KMS-11 (cell line): Measurements from ENCODE around the gene RAB15.

ENCODE experiments used
- H2AFZ ChIP-seq: fragments of 200-600 bp; sonication (generic); 2 replicates; pipeline ENCODE4 v1.6.1; 2016; ENCODE audit warnings: antibody characterized with exemption, mixed run types, low read depth
- H3K27ac ChIP-seq: fragments of 200-600 bp; sonication (generic); 2 replicates; pipeline ENCODE4 v1.6.1; 2016; ENCODE audit warnings: mild to moderate bottlenecking, mixed run types
- H3K27me3 ChIP-seq: fragments of 200-600 bp; sonication (generic); 2 replicates; pipeline ENCODE4 v1.6.1; 2017; ENCODE audit warnings: mild to moderate bottlenecking, low read depth, mixed run types, moderate library complexity; ENCODE audit not compliant: insufficient read depth
- H3K36me3 ChIP-seq: fragments of 200-600 bp; sonication (generic); 2 replicates; pipeline ENCODE4 v1.6.1; 2017; ENCODE audit warnings: mild to moderate bottlenecking, mixed run types; ENCODE audit not compliant: insufficient read depth
- H3K4me1 ChIP-seq: fragments of 200-600 bp; sonication (generic); 2 replicates; pipeline ENCODE4 v1.6.1; 2016; ENCODE audit warnings: mild to moderate bottlenecking, low read depth, mixed run types; ENCODE audit not compliant: poor library complexity, severe bottlenecking
- H3K4me2 ChIP-seq: fragments of 200-600 bp; sonication (generic); 2 replicates; pipeline ENCODE4 v1.7.0; 2016; ENCODE audit warnings: mild to moderate bottlenecking, mixed run types
- H3K4me3 ChIP-seq: fragments of 200-600 bp; sonication (generic); IDR thresholded peaks from 2 replicates; pipeline ENCODE4 v1.6.1; 2017; ENCODE audit warnings: low read depth, low read length, mixed read lengths; ENCODE audit not compliant: insufficient read depth
- H3K79me2 ChIP-seq: fragments of 200-600 bp; sonication (generic); 2 replicates; pipeline ENCODE4 v1.6.1; 2016; ENCODE audit warnings: low read depth, mixed run types; ENCODE audit not compliant: insufficient read depth
- H3K9ac ChIP-seq: fragments of 200-600 bp; sonication (generic); 2 replicates; pipeline ENCODE4 v1.6.1; 2016; ENCODE audit warnings: mild to moderate bottlenecking, mixed run types
- H4K20me1 ChIP-seq: fragments of 200-600 bp; sonication (generic); 2 replicates; pipeline ENCODE4 v1.6.1; 2016; ENCODE audit warnings: mild to moderate bottlenecking, mixed run types; ENCODE audit not compliant: insufficient read depth
- TF ChIP-seq, protein P1 (sequence below): fragments of 200-600 bp; sonication (generic); conservative IDR thresholded peaks from 2 replicates; pipeline ENCODE4 v1.6.1; 2017; ENCODE audit warnings: low read depth, mild to moderate bottlenecking, antibody characterized with exemption, low read length, moderate library complexity, mixed read lengths

Gene RAB15

DNA sequence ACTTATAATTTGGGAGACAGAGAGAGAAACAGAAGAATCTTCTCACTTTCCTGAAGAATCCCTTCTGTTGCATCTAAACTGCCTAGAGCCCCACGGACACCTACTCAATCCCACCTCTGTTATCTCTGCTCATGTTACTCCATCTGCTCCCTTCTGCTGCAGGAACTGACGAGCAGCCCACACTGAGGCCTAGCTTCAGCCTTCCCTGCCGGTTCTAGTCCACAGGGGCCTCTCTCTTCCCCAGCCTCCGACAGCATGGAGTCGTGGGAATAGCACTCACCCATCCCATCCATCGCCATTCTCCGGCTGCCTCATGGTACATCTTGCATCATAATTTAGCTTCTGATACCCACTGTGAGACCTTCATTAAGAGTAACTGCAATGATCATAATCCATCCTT is 4.0 kb downstream of the RAB15 start:
- TF ChIP-seq, protein P1, sequence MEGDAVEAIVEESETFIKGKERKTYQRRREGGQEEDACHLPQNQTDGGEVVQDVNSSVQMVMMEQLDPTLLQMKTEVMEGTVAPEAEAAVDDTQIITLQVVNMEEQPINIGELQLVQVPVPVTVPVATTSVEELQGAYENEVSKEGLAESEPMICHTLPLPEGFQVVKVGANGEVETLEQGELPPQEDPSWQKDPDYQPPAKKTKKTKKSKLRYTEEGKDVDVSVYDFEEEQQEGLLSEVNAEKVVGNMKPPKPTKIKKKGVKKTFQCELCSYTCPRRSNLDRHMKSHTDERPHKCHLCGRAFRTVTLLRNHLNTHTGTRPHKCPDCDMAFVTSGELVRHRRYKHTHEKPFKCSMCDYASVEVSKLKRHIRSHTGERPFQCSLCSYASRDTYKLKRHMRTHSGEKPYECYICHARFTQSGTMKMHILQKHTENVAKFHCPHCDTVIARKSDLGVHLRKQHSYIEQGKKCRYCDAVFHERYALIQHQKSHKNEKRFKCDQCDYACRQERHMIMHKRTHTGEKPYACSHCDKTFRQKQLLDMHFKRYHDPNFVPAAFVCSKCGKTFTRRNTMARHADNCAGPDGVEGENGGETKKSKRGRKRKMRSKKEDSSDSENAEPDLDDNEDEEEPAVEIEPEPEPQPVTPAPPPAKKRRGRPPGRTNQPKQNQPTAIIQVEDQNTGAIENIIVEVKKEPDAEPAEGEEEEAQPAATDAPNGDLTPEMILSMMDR, result no peak
- Histone ChIP-seq H3K9ac (peak overlapping the region; percentile 31; the same call in 1 of the 2 replicates), H2AFZ (no peak overlapping the region), H3K27ac (peak overlapping the region; percentile 79), H3K4me1 (peaks cover 76% of the 10 kb centered on the region), H3K79me2 (peaks cover 36% of the 10 kb centered on the region; the same call in 1 of the 2 replicates), H3K36me3 (no peaks in the 10 kb centered on the region), H3K4me2 (peak overlapping the region; percentile 81), H4K20me1 (no peaks in the 10 kb centered on the region), H3K4me3 (no peak overlapping the region), H3K27me3 (no peaks in the 10 kb centered on the region)

DNA sequence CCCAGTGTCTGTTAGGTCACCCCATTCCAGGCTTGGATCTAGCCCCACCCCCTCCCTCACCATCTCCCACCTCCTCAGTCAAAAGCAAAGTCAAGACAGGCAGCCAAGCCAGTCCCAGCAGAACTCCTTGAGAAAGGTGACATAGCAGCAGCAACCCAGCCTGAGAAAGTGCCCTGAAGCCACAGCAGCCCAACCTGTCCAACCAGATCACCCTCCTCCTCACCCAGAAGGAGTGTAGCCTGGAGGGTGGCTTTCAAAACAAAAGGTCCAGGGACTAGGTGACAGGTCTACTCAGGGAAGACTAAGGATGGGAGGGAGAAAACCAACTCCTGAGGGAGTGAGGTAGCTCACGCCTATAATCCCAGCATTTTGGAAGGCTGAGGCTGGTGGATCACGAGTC is 5.2 kb downstream of the RAB15 start:
- Histone ChIP-seq H3K27ac (peak overlapping the region; percentile 79; the same call in 1 of the 2 replicates), H2AFZ (no peak overlapping the region), H3K36me3 (no peaks in the 10 kb centered on the region), H3K4me2 (peak overlapping the region; percentile 25; the same call in 1 of the 2 replicates), H3K27me3 (no peaks in the 10 kb centered on the region), H3K9ac (no peak overlapping the region), H4K20me1 (no peaks in the 10 kb centered on the region), H3K4me1 (peaks cover 81% of the 10 kb centered on the region), H3K4me3 (no peak overlapping the region), H3K79me2 (peaks cover 33% of the 10 kb centered on the region; the same call in 1 of the 2 replicates)
- TF ChIP-seq, protein P1, result no peak

DNA sequence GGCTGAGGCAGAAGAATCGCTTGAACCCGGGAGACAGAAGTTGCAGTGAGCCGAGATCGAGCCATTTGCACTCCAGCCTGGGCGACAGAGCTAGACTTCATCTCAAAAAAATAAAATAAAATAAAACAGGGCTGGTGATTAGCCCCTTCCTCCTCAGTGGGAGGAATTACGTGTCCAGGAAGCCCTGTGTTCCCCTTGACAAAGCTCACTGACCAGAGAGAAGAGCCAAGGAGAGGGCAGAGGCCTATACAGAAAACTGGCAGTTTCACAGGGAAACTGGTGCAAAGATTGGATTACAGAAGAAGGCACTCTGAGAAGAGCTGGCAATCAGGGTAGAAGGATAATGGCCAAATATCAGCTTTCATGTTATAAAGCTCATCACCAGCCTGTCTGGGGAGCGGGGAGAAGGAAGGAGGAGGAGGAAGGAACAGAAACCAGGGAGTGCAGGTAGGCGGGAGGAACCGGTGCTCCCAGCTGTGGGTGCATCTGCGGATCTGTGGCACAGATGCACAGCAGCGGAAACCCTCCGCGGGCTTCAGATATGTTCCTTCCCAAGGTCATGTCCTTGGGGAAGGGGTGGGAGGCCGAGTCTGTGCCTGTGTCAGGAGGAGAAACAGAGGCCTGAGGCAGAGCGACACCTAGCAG is 6.7 kb downstream of the RAB15 start:
- H3K79me2 ChIP-seq, result peaks cover 24% of the 10 kb centered on the region
- no peak overlapping the region for H3K27ac ChIP-seq
- H2AFZ ChIP-seq, result no peak overlapping the region
- no peaks in the 10 kb centered on the region for H4K20me1 ChIP-seq
- no peak overlapping the region for H3K4me3 ChIP-seq
- H3K27me3 ChIP-seq, result no peaks in the 10 kb centered on the region
- H3K9ac ChIP-seq, result no peak overlapping the region
- H3K4me2 ChIP-seq, result no peak overlapping the region
- TF ChIP-seq, protein P1, result no peak
- H3K4me1 ChIP-seq, result peaks cover 91% of the 10 kb centered on the region
- H3K36me3 ChIP-seq, result no peaks in the 10 kb centered on the region

DNA sequence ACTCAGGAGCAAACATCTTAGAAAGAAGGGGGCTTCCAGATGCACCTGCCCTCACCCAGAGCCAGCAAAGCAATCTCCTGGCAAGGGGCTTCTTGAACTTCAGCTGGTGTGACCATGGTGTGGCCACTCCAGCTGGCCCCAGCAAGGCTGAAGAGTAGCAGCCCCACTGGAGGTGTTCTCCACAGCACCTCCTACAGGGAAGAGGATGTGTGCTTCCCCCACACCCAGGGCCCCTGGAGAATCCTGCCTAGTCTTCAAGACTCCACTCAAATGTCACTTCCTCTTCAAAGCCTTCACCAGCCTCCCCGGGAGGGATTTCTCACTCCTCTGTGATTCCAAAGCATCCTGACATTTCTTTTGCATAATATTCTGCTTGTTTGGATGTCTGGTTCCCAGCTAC is 8.5 kb downstream of the RAB15 start:
- no peak overlapping the region for H3K4me2 ChIP-seq
- H3K4me1 ChIP-seq, result peaks cover 78% of the 10 kb centered on the region
- no peaks in the 10 kb centered on the region for H3K36me3 ChIP-seq
- no peak overlapping the region for H3K9ac ChIP-seq
- H3K27me3 ChIP-seq, result no peaks in the 10 kb centered on the region
- TF ChIP-seq, protein P1, result no peak
- no peak overlapping the region for H3K27ac ChIP-seq
- no peak overlapping the region for H2AFZ ChIP-seq
- H3K79me2 ChIP-seq, result peaks cover 17% of the 10 kb centered on the region
- H3K4me3 ChIP-seq, result no peak overlapping the region
- H4K20me1 ChIP-seq, result no peaks in the 10 kb centered on the region
